Activated effector memory CD4-positive, alpha-beta T cell treated with Interleukin-2 at 50 U/mL for 16 hours (primary cell): ENCODE data around the gene FAM210B.
"Not testable (repeated sequence)": the region's sequence is repeated elsewhere in the genome, so short reads cannot be mapped to it uniquely, and the experiment has no call there.

Source experiments
- DNase-seq: peaks from one replicate; pipeline ENCODE4 v3.0.0-alpha.2; 2020

The FAM210B gene

DNA sequence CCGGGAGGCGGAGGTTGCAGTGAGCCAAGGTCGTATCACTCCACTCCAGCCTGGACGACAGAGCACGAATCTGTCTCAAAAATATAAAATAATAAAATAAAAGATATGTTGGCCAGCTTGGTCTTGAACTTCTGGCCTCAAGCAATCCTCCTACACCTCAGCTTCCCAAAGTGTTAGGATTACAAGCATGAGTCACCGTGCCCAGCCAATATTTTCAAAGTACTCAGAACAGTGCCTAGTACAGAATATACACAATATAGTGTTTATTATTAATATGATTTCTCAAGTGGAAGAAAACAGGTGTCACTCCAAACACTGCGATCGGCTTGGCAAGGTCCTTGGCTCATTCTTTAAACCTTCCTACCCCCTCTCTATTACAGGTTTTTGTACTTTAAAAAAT, 3.1 kb downstream of the FAM210B start:
- DNase-seq: no peak

DNA sequence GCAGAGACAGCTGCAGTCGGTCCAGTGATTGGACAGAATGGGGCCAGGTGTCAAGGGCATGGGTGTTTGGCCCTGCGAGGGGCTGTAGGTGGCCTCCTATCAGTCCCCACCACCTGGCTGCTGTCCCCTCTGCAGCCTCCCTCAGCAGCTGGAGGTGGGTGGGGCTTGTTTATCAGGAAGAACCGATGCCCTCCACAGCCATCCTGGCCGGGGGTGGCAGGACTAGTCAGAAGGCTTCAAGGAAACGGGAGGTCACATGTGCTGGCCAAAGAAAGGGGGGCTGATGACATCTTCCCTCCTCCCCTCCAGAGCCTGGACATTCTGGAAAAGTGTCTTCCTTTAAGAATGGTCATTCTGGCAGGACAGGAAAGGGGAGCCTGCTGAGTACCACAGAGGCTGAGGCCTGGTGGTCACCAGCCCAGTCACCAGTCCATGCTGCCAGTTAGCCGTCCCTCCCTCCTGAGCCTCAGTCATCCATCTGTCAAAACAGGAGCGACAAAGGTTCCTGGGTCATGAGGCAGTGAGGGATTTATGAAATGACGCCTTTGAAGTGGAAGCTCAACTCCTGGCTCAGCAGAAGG, 4.1 kb downstream of the FAM210B start:
- DNase-seq: no peak

DNA sequence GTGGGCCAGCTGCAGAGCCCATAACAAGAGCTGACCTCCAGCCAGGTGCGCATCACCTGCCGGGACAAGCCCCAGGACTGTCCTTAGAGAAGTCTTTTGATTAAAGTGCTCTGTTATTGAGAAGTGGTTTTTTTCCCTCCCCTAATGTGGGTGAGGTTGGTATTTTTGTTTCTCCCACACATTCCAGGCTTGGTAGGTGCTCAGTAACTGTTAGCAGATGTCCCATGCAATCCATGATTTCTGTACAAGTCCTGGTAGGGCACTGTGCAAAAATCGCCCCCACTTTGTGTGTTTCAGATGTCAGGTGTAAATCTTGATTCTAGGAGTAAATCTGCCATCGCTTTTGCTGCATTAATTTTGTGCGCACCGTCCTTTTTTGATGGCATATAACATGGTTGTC, 4.7 kb downstream of the FAM210B start:
- no peak for DNase-seq

DNA sequence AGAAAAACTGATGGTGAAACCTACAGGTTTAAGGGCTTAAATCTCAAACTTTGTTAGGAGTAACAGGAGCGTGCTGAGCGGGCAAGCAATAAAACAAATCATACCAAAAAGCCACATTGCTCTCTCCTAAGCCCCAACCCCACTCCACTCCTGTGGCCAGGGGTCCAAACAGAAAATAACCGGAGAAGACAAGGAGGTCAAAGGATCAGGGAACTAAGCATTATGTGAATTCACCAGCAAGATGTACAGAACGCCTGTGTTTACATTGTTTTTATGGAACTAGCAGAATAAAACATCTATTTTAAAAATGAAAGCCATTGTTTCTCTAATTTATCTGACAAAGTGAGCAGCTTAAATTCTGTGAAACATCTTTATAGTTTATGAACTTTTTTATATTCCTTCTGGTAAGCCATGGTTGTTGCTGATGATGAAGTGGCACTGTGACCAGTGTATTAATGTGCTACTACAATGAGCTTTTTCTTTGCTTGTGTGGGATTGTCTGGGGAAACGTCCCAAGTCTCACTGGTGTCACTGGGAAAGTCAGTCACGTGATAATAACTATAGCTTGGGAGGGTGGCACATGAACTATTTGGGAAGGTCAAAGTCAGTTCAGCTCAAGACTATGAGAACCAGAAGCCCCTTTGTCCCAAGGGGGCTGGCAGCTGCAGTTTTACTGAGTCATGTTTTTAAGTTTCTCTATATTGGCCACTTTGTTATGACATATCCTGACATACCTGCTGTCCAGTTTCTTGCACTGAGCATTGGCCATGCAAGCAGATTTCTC, 9.8 kb downstream of the FAM210B start:
- no peak for DNase-seq

DNA sequence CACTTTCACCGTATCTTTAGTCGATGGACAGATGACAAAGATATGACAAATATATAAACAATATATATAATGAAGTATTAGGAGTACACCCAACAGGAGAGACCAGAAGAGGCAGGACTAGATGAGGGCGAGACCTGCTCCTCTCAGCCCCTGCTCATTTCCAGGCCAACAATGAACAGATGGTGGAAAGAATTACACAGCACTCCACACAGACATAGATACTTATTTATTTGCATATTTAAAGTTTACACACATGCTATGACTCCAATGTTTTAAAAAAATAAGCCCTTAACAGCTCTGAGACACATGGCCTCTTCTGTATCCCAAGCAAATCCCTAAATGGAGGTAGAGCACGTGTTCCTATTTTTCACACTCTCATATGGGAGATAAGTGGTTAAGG, 10.4 kb downstream of the FAM210B start:
- DNase-seq: no peak

DNA sequence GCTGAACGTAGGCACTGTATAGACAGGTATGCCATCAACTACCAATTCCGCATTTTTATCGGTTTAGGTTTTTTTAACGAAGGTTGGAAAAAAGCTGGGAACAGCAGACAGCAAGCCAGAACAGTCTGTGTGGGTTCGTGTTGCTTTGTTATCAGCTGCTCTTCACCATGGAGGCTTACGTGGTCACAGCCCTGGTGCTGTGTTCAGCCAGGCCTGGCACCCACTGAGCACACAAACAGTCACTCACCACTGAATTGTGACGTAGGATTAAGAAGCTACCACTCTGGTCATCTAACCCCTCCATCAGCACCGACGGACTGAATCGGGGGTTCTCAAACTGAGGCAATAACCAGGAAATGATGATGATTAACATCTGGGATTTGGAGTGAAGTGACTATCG, 13.2 kb downstream of the FAM210B start:
- DNase-seq: no peak

DNA sequence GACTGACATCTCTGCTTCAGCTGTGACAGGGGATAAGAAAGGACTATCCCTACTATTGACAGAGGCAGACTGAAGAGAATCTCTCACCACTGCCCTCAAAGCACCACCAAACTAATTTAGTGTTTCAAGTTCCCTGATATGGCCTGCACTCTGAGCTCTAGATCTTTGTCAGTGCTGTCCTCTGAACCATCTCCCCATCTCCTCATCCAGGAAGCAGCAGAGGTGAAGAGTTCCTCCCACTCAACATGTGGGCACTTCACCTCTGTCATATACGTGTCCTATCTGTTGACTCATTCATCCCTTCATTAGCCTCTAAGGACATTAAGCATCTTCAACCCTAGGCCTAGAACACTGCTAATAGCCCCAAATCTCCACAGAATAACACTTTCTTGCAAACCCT, 14.1 kb downstream of the FAM210B start:
- no peak for DNase-seq

DNA sequence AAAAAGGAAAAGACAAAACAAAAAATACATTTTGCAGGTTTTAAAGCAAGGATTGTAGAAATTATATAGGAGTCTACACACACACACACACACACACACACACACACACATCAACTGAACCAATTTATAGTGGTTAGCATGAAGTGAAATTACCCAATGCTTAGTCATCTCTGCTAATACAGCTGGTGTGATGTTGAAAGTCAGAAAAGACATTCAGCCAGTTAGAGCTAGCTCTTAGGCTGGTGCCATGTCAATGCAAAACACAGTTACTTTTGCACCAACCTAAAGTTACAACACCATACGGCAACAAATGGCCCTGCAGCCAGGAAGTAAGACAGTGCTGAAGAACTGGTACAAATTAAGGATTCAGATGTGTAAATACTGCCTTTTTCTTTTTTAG, 15.2 kb downstream of the FAM210B start:
- no peak for DNase-seq

DNA sequence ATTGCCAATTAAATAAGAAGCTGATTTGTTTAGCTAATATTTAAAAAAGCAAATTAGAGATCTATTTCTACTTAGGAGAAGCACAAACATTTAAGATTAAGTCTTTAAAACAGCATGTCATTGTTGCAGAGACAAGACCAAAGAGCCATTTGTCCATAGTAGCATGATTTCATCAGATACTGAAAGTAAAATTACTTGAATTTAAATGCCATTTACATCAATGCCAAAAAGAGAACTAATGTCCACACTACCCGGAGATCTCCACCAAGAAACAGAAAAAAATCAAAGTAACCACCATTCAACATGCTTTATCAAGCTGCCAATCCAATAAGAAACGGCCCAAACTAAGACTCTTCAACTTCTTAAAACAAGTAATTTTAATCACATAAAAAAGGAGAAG, 17.6 kb downstream of the FAM210B start:
- no peak for DNase-seq

DNA sequence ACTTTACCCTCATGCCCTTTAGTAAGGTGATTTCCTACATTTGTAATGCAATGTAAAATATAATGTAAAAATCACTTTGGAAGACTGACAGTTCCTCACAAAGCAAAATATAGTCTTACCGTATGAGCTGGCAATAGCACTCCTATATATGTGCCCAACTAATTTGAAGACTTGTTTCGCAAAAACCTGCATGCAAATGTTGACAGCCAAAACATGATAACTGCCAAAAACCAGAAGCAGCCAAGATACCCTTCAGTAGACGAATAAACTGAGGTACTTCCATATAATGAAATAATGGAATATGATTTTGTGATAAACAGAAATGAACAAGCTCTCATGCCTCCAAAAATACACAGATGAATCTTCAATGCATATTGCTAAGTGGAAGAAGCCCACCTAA, 19.6 kb downstream of the FAM210B start:
- DNase-seq: no peak

DNA sequence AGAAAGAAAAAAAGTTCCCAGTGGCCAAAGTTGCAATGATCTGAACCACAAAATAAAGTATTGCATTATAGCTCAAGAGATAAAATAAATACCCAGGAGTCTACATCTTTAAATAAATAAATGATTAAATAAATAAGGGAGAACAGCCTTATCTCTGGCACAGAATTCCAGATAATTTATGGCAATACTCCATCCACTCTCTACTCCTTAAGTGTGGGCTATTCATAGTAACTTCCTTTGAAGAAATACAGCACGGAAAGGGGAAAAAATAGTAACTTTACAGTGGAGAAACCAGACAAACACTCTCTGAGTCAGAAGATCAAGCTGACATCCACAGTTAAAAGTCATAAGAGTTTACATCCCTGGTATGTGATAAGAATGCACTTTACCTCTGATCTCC, 21.6 kb downstream of the FAM210B start:
- no peak for DNase-seq

DNA sequence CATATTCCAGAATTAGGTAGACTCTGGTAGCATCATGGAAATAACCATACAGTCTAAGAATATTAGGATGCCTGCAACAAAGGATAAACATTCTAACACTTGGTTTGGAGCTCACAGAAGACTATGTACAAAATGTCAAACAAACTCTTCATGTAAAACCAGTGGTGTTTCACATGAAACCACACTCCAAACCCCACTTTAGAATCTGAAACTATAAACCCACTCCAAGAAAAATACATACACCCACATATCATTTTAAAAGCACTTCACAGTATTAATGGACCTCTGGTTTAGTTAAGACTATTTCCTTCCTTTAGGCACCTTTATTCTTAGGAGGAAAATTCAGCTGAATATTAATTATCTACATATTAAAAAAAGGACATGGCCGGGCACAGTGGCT, 22.7 kb downstream of the FAM210B start:
- DNase-seq: no peak

DNA sequence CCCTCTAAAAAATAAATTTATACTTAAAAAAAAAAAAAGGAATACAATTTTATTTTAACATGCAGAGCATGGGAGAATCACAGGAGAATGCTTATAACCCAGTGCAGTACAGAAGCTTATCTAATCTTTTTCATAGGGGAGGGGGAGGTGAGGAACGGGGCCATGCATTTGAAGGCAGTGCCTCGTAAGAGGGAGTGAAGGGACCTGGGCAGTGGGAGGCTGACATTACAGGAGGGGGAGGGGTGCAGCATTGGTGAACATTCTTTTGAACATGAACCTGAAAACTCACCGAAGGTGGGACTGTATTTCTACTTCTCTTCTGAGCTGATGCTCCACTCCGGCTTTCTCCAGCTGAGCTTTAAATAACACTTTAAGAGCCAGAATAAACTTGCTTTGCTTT, 23.9 kb downstream of the FAM210B start:
- DNase-seq: no peak

DNA sequence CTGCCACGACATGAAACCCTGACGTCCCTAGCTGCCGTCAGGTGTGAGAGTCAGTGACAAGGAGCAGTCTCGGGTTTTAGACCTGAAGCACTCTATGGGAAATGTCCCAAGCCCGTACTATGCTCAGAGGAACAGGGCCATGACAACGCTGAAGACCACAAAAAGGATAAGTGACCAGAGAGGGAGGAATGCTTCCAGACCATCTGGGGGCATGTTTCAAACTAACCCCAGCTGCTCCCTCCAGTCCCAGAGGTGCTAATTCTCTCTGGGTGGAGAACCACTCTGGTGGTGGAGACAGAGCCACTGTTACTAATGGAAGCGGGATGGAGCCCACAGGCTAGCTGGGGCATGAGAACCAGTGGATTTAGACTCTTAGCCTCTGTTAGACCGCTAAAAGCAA, 24.6 kb downstream of the FAM210B start:
- no peak for DNase-seq

DNA sequence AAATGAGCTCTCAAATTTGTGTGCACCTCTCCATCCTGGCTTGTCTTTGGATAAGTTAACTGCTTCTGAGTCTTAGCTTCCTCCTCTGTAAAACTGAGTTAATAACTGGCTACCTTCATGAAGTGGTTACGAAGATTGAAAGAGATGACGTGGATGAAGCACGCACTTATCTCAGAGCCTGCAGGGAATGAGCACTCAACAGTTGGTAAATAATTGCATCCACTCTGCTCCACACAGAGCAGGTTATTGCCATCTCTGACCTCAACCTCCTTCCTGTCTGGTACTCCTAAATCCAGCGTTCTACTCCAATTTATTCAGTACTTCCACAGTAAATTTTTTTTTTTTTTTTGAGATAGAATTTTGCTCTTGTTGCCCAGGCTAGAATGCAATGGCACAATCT, 26.4 kb downstream of the FAM210B start:
- DNase-seq: no peak

DNA sequence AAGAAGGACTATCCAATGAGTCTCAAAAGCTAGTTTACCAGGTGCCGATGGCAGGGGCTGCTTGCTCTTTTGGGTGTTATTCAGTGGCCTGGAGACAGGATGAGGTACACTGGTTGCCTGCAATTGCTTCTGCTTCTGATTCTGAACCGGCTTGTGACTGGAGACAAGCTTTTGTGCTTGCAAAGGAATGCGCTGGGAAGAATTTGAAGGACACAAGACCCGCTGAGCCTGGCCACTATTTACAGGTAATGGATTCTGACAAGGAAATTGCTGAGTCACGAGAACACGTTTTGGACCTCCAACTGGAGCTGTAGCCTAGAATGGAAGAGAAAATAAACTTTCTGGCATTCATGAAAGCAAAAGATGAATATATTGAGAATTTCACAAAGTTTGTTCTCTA, 27.4 kb downstream of the FAM210B start:
- DNase-seq: no peak

DNA sequence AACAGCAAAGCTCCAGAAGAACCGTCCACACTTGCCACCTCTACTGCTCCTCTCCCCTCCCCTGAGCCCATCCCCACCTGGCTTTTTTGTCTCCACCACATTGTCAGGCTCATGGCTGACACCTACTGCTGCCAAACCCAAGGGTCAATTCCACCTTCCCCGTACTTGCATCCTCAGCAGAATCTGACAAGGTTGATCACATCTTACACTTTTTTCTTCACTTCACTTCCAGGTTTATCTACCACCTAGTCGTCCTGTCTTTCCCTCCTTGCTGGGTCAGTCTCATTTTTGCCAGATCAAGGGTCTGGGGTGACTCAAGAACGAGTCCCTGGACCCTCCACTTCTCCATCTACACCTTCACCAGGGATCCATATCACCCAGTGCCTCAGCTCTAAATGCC, 30.1 kb downstream of the FAM210B start:
- no peak for DNase-seq

DNA sequence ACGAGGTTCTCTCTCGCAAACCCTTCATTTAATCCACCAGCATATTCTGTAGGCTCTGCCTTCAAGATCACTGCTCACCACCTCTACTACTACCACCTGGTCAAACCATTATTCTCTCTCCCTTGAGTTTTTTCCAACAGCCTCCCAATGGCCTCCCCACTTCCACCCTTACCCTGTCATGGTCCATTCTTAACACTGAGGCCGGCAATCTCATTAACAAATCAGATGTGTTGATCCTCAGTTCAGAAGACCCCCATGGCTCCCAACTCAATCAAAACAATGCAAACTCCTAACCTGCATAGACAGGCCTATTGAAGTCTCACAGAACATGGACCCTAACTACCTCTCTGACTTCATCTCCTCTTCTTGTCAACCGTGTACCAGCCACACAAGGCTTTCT, 31.0 kb downstream of the FAM210B start:
- no peak for DNase-seq

DNA sequence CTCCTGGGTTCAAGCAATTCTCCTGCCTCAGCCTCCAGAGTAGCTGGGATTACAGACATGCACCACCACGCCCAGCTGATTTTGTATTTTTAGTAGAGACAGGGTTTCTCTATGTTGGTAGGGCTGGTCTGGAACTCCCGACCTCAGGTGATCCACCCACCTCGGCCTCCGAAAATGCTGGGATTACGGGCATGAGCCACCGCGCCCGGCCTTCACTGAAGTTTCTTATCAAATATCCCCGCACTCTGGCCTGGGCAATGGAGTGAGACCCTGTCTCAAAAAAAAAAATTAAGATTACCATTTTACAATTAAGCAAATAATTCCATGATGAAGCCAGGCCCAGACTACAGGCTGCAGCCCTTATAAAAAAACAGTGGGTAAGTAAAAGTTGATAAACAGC, 31.6 kb downstream of the FAM210B start:
- not testable (repeated sequence) for DNase-seq

DNA sequence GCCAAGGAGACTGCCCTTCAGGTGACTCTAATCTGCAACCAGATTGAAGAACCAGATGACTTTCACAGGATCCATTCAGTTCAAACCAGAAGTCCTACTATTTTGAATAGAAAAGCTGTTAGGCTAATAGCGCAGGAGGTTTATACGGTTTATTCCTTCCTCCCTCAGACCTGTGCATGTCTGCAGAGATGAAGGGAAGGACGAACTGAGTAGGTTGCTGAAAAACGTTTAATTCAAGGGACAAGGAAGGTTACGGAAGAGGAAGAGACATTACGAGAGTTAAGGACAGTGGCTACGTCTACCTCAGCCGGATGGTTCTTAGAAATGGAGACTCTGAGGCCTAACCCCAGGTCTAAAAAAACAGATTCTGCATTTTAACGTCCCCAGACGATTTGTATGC, 32.3 kb downstream of the FAM210B start:
- no peak for DNase-seq

DNA sequence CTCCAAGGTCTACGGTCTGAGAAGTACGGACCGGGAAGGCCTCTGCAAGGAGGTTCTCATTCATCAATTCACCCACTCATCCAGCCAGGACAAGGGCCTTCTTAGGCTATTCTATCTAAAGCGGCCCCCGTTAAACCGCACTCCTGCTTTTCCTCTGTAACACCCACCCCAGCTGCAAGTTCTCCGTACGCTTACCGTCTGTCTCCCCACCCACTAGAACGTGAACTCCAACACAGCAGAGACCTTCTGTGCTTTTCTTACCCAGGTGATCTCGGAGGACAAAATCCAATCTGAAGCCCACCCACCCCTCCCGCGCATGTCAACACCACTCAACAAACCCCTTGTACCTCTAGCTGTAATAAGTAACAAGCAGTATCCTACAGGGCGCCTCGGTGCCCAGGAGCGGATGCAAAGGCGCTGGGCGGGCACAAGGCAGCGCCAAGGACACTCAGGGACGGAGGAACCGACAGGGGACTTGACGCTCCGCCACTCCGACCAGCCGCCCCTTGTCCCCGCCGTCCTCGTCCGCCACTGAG, 32.9 kb downstream of the FAM210B start:
- no peak for DNase-seq

DNA sequence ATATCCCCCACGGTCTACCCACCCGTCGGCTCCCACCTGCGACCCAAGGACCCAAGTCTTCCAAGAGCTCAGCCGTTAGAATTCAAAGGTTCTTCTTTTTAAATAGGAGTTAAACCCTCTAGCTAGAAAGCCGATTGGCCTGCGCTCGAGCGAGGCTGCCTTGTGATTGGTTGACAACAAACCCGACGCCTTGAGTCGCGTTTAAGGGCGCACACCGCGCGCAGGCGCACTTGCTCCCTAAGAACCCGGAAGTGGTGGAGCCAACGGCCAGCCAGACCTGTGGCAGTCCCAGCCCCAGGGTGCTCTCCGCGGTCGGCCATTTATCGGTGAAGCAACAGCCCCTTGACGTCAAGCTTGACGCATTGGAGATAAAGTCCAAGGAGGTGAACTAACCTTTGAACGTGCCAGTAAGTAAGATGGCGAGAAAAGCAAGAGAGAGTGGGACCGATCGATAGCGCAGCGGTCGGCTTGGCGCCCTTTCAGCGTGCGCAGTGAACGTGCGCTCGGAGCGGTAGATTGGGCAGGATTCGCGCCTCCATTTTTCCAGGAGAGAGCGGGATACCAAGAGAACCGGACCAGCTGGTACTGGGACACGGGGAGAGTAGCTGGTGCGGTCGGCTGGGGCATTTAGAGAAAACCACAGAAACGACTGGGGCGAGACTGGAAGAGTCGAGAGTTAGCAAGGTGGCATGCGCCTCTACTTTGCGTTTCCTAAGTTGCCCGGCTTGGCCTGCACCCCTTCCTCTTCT, 33.5 kb downstream of the FAM210B start, which contains the start of the genes AURKA and CSTF1:
Gene AURKA, minus strand, starts transcription at position 84 of the 749 bp plus-strand sequence. CDS start 4,018 bp downstream, outside the sequence.
Gene CSTF1, plus strand, starts transcription at position 514 of the 749 bp plus-strand sequence. CDS start 2,908 bp downstream, outside the sequence.
- DNase-seq: peak; percentile 98

DNA sequence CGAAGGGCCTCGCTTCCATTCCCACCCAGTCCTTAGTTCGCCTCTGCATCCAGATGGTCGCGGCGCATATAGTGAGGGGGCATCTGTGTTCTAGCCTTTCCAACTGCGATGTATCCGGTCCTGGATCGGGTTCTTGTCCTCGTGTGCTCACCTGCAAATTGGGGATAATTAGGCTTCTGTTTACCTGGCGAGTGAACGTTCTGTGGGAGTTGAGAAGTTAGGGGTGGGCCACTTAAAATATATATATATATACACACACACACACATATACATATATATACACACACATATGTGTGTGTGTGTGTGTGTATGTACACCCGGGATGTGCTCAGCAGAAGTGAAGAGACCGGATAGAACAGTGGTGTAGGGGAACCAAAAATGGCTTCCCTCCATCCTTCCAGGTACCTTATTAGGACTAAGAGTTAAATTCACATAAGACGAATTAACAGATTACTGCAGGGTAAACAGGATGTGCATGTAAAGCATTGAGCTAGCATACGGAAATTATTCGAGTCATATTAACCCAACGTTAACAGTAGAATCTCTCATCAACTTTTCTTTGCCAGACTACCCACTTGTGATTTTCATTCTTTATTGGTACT, 34.2 kb downstream of the FAM210B start:
- no peak for DNase-seq
